HG02678 (cell line): Measurements from ENCODE around the gene PITHD1.
"Not testable (repeated sequence)": the region's sequence is repeated elsewhere in the genome, so short reads cannot be mapped to it uniquely, and the experiment has no call there.

Source experiments
- ATAC-seq: cut with Tn5 transposase; IDR thresholded peaks from one replicate; pipeline ENCODE4 v1.9.1; 2021; ENCODE audit warnings: mild to moderate bottlenecking, moderate library complexity; ENCODE audit not compliant: unreplicated experiment

Gene PITHD1

DNA sequence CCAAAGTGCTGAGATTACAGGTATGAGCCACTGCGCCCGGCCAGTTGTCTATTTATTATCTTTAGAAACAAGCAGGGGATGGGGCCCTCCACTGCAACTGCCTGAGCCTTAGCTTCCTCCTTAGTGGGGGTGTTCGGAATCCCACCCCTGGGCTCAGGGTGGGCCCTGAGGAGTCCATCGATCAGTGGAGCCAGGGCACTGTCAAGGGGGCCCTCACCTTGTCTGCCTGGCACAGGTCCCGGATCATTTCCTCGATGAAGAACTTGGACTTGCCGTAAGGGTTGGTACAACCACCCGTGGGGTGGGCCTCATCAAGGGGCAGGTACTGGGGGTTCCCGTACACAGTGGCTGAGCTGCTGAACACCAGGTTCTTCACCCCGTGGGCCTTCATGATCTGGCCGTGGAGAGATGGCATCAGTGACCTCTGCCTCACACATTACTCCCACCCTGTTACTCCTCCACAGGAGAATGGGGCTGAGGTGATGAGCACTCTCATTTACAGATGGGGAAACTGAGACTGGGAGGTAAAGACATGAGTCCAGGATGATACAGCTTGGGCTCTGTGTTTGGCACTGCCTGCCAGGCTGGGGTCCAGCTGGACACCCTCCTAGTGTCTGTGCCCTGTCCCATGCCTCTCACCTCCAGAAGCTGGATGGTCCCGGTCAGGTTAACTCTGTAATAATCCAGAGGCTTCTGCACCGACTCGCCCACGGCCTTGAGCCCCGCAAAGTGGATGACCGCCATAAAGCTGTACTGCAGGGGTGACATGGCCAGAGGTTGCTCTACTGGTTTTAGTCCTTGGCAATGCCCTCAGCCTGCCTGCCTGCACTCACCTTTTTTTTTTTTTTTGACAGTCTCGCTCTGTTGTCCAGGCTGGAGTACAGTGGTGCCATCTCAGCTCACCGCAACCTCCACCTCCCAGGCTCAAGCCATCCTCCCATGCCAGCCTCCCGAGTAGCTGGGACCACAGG is 19.5 kb downstream of the PITHD1 start:
- no peak for ATAC-seq

GRCh38 chr1:23798662-23799142 is 20.5 kb downstream of the PITHD1 start:
- no peak for ATAC-seq

DNA sequence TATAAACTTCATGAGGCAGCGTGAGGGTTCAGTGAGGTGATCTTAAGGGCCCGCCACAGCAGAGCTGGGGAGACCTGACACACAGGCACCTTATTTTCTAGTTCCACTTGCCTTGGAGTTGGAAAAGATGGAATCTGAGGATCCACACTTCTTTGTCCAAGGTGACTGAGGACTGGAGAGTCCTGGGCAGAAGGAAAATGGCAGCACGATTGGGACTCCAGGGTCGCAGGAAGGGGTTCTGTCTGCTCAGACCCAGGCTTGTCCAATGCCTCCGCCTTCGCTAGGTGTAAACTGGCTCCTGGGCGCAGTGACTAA is 21.0 kb downstream of the PITHD1 start:
- no peak for ATAC-seq

DNA sequence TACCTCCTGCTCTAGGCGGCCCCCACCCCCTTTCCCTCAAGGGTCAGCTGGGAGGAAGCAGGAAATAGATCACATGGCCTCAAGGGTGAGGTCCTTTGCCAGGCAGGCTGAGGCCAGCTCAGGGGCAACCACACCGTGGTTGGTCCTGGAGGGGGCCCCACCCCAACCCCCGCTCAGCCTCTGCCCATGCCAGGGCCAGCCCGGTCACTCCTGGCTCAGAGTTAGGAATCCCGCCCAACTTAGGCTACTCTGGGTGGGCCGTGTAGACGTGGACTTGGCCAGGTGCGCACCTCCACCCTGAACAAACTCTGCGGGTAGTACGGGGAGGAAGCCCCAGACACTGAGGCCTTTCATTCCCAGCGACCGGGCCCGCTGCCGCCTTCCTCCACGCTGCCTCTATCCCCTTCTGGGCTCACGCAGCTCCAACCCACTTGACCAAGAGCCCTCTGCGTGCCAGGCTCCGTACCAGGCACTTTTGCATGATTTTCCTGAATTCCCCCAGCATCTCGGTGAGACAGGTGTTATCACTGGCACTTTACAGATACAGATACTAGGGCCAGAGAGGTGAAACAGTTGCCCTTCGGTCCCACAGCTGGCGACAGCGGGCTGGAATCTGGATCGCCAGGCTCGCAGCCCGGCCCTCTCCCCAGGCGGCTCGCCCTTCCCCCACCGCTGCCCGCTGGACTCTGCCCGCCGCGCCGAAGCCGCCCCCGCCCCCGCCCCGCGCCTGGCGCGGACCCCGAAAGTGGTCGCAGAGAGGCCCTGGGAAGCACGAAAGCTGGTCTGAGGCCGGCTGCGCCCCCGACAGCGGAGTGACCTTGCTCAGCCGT is 21.6 kb downstream of the PITHD1 start:
- ATAC-seq = peak; percentile 1

GRCh38 chr1:23800400-23801337 is 22.5 kb downstream of the PITHD1 start, which contains the start of gene GALE:
Gene GALE, minus strand, starts transcription at chr1:23800754. Its CDS starts 1,747 bp downstream, at chr1:23799007.
- ATAC-seq = peak; percentile 89

GRCh38 chr1:23801338-23801748 is 23.1 kb downstream of the PITHD1 start:
- ATAC-seq = no peak

DNA sequence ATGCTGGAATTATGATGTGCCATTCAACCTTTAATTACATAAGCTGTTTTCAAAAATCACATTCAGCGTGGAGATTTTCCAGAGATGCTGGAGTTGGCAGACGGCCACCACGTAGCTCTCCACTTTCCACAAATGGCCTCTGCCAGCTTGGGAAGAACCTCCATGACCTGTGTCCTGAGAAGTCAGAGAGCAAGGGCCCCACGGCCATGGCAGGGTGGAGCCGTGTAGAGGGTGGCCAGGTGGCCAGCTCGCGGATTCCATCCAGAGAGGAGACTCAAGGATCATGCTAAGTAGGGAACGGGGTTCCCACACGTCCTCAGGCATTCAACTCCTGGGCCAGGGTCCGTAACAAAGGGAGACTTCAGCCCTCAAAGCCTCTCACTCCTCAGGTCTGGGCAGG is 23.7 kb downstream of the PITHD1 start:
- no peak for ATAC-seq

DNA sequence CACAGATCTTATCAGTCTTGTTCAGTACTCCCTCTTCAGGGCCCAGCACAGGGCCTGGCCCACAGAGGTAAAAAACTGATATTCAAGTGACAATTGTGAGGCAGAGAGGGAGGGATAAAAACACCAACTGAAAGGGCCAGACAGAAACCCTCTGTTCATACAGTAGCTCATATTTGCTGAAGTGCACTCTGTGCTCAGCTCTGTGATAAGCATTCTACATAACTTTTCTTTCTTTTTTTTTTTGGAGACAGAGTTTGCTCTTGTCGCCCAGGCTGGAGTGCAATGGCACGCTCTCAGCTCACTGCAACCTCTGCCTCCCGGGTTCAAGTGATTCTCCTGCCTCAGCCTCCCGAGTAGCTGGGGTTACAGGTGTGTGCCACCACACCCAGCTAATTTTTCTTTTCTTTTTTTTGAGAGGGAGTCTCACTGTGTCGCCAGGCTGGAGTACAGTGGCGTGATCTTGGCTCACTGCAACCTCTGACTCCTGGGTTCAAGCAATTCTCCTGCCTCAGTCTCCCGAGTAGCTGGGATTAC is 24.7 kb downstream of the PITHD1 start:
- not testable (repeated sequence) for ATAC-seq

DNA sequence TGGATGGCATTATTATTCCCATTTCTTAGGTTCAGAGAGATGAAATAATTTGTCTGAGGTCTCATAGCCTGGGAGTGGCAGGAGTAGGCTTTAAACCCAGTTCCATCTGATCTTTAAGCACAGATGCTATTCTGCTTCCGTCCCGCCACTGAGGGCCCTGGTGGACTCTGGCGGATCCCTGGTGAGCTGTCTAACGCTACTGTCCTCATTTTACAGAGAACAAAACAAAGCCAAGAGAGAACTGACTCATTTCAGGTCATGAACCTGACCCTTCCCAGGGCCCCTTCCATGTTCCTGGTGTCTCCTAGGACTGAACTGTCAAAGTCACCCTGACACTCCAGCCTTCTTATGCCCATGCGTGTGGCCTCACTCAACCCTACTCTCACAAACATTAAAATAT is 25.5 kb downstream of the PITHD1 start:
- ATAC-seq = no peak

- ATAC-seq = no peak
Measured at GRCh38 chr1:23804183-23804835, 26.1 kb downstream of the PITHD1 start.

- no peak for ATAC-seq
Measured at GRCh38 chr1:23805025-23805424, 26.8 kb downstream of the PITHD1 start.

GRCh38 chr1:23806280-23806679 is 28.1 kb downstream of the PITHD1 start:
- no peak for ATAC-seq

- ATAC-seq = no peak
Measured at GRCh38 chr1:23807453-23807852, 29.2 kb downstream of the PITHD1 start.

GRCh38 chr1:23809751-23810171 is 31.5 kb downstream of the PITHD1 start:
- peak; percentile 64 for ATAC-seq

- no peak for ATAC-seq
Measured at GRCh38 chr1:23810818-23811540, 32.8 kb downstream of the PITHD1 start.

- no peak for ATAC-seq
Measured at GRCh38 chr1:23814016-23814415, 35.8 kb downstream of the PITHD1 start.

DNA sequence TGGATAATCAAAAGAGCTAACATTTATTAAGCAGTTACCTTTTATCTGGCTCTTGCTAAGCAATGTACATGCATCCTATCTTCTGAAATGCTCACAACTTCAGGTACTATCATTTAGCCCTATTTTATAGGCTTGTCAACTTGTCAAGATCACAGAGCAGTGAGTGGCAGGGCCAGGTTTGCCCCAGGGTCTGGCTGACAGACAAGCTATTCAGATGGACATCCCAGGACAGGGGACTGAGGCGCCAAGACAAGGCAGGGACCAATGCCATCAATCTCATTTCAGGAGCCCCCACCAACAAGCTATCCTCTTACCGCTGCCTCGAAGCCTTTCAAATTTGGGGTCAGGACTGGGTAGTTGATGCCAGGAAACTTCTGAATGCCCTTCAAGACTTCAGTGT is 38.1 kb downstream of the PITHD1 start:
- ATAC-seq = no peak

DNA sequence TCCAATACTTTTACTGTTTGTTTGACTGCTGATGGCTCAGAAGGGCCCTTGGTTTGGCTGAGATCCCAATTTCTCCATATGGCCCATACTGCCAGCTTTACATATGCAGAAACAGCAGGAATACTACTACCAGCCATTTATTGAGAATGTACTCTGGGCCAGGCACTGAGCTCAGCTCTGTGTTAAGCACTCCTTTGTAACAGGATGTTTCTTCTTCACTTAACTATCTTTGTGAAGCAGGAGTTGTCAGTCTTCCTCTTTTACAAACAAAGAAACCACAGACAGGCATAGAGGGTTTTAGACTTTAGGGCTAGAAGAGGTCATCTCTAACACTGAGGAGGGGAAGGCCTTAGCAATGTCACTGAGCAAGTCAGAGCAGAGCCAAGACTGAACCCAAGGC is 38.7 kb downstream of the PITHD1 start:
- ATAC-seq = no peak

DNA sequence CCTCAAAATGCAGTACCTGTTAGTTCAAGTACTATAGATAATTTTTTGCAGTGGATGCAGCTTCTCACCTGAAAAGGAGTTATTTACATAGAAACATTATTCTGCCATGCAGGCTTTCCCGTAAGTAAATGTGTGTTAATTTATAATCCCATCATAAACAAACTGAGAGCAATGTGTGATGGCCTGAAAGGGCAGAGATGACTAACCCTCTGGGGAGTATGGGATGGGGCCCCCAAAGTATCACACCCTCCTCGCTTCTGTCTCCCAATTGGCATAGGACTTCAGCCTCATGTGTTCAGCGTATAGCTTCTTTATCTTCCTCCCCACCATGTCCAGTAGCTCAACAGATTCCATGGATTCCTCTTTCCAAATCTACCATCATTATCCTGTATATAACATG is 39.4 kb downstream of the PITHD1 start:
- ATAC-seq = no peak
